ENCODE data around the gene DIPK1C.

DIPK1C gene

DNA sequence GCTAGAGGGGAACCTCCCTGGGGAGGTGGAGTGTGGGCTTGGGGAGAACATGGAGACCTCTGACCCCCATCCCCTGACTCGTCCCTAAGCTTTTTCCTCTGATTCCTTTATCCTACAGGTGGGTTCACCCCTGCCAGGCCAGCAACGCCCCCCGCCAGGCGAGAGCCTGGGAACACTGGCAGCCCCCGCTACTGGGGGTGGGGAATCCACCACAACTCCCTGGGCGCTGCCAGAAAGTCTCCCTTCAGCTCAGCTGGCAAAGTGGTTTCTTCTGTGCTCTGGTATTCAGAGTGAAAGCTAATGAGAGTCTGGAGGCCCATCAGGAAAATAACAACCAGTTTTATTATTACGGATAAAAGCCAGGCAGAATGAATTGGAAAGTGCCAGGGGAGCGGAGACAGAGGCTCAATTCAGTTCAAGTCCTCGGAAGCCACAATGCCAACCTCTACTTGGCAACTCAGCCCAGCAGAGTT is 2.8 kb downstream of the DIPK1C start:
- no peak for DNase-seq (ENCODE audit: low read depth, low spot score)
- H3K27ac ChIP-seq: no peak overlapping the region

DNA sequence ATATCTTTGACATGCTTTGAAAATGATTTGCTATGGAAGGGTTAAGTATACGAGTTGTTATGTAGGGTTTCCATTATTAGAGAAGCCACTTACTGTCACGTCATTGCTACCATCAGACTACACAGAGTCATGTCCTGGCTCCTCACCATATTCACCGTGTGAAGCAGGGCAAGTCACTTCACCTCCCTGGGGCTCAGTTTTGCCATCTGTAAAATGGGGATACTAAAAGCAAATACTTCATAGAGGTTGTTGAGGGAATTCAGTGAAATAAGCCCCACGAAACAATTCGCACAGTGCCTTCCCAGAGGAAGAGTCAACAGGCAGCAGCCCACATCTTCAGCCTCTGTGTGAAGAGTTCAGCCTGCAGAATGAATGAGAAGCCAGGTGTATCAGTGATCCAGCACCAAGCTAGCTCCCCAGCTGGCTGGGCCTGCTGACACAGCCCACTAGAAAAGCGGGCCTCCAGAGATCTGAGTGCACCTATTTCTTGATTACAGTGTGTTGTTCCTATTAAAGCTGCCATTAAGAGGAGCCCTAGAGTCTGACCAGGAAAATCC is 3.4 kb downstream of the DIPK1C start:
- no peak overlapping the region for H3K27ac ChIP-seq
- DNase-seq (ENCODE audit: low read depth, low spot score): no peak

DNA sequence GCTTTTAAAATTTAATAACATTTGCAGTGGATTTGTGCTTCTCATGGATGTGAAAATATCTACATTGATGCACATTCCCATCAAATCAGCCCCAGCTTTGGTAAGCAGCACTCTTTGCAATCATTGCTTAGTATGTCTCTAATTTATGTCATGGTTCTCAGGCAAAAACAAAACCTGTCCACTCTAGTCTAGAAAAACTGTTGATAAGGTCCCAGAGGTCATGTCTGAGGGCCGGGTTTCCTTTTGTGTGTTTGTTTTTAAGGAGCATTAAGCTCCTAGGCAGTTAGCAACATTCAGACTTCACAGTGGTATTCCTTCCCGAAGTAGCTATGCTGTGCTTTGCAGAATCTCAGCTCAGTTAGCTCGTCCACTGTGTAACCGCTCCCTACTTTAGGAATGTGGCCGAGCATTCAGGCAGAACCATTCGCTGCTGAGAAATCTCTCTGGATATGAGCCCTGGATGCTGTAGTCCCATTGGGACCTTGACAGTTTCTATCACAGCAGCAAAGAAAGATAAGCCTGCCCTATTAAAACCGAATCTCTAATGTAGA is 4.0 kb downstream of the DIPK1C start:
- no peak for DNase-seq (ENCODE audit: low read depth, low spot score)
- H3K27ac ChIP-seq: no peak overlapping the region

DNA sequence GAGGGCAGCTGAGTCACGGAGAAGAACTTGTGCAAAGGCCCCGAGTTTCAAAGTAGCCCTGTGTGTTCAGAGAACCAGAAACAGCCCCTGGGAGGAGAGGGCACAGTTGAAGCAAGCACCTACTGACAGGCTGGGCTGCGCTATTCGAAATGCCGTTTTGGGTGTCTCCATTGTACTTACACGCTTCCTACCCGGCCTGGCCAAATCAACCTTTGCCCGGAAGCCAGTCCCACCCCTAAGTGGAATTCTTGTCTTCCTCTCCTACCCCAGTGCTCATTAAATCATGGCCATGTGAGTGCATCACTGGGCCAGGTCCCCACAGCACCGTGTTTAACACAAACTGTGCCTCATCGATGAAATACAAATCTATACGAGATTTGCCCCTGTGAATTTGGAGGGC is 6.0 kb downstream of the DIPK1C start:
- no peak overlapping the region for H3K27ac ChIP-seq
- no peak for DNase-seq (ENCODE audit: low read depth, low spot score)

DNA sequence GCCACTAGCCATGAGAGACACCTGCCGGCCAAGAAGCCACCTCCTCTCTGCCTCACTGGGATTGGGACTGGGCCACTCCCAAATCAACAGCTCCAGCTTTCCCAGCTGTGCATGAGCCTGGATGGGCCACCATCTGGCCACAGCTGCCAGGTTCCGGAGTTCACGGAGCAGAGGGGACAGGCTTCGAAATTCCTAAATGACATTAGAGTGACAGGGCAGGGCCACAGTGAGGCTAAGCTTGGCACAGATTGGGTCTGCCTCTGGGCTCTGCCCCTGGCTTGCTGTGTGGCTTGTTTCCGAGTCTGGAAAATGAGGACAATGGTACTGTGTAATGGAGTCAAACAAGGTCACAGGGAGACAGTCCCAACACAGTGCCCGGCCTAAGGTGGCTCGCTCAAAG is 6.5 kb downstream of the DIPK1C start:
- DNase-seq (ENCODE audit: low read depth, low spot score): no peak
- H3K27ac ChIP-seq: no peak overlapping the region

DNA sequence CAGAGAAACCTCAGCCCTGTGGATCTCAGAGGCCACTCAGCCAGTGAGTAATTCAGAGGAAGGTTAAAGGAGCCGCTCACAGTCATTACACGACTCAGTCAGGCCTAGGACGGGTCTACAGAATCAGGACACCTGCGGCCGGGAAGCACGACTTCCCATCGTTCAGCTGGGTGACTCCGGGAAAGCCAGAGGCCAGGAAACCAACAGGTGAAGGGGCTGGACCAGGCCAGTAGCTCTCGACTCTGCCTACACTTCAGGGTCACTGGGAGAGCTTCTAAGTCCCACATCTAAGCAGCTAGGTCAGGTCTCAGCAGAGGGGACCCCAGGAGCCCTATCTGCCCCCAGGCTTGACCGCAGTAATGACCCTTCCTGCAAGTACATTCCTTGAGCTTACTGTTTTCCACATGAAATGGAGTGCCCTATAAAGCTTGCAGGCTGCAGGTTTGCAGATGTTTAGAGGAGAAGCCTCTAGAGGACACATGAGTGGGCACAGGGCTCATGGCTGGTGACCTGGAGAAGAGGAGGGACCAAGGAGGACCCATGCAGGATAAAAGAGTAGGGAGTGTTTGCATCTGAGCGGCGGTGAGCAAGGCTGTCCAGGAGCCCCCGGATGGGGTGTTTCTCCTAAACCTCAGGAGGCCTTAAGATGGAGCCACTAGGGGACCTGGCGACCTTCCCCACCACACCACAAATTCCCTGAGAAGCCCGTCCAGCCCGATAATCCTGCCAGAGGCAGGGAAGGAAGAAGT is 9.5 kb downstream of the DIPK1C start:
- DNase-seq (ENCODE audit: low read depth, low spot score): no peak
- H3K27ac ChIP-seq: no peak overlapping the region

DNA sequence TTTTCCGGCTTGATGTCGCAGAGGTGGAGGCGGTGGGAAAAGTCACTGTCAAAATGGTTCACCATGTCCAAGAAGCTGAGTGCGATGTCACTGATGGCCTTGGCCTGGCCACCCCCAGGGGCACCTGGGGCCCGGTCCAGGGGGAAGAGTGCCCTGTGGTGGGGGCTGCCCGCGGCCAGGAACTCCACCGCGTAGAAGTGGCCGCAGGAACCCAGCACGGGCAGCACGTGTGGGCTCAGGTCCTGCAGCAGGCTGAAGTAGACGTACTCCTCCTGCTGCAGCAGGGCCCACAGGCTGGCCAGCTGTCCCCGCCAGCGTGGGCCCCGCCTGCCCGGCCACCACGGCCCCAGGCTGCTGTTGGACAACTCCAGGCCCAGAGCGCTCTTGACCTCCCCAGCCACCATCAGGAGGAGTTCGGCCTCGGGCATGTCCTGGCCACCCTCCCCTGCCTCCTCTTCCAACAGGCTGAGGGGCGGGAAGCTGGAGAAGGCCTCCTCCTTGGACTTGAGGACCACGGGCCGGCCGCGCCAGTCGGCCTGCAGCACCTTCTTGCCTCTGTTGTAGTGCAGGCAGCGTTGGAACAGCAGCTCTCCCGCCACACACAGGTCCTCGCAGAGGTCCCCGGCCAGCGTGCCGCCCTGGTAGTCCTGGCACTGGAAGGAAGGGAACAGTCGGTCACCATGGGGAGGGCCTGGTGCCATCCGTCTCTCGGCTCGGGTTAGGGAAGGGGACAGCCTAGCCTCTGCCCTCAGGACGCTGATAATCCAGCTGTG is 10.3 kb downstream of the DIPK1C start:
- H3K27ac ChIP-seq: no peak overlapping the region
- no peak for DNase-seq (ENCODE audit: low read depth, low spot score)

DNA sequence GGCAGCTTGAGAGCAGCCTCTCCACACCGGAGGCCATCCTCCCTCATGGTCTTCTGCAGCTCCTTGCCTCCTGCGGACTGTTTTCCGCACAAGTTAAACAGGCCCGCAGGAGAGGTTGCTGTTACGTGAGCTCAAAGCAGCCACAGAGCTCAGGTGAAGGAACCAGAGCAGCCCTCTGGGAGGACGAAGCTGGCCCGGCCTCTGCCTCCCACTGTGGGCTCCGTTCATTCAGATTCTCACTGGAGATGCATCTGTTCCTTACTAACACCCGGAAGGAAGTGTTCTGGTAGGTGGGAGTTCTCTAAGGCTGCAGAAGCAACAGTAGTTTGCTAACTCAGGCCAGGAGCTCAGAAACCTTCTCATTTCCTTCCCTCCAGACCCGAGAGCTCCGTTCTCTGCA is 10.9 kb downstream of the DIPK1C start:
- DNase-seq (ENCODE audit: low read depth, low spot score): no peak

DNA sequence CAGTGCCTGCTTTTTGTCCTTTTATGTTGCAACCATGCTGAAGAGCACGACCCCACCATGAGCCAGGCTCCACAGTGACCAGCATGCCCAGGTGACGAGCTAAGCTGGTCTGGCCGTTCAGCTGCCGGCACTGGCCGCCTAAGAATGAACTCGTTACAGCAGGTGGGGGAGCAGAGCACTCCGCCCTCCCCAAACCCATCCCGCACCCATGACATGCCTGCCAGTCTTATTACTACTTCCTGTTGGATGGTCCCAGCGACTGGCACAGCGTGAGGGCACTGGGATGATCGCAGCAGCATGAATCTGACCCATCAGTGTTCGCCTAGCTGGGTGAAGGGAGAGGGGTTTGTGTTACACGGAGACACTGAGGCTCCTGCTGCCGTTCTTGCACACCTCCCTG is 11.5 kb downstream of the DIPK1C start:
- no peak for DNase-seq (ENCODE audit: low read depth, low spot score)
- no peak overlapping the region for H3K27ac ChIP-seq

More for the DNA sequence above, 10.9 kb downstream of the DIPK1C start:
- no peak overlapping the region for H3K27ac ChIP-seq

DNA sequence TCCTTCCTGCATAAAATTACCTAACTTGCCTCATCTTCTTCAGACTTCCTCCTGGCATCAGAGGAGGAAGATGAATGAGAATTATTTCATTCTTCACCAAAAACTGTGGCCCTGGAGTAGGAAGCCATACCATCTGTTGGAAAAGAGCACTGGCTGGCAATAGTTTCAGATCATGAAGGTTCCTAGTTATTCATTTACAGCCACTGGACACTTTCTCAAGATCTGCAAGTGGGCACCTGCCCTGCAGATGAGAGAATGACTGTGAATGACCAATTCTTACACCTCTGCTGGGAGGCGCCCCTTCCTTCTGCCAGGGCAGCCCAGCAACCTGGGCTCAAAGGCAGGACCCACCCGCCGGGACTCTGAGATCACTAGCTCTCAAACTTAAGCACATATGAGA is 13.0 kb downstream of the DIPK1C start:
- H3K27ac ChIP-seq: no peak overlapping the region
- no peak for DNase-seq (ENCODE audit: low read depth, low spot score)

DNA sequence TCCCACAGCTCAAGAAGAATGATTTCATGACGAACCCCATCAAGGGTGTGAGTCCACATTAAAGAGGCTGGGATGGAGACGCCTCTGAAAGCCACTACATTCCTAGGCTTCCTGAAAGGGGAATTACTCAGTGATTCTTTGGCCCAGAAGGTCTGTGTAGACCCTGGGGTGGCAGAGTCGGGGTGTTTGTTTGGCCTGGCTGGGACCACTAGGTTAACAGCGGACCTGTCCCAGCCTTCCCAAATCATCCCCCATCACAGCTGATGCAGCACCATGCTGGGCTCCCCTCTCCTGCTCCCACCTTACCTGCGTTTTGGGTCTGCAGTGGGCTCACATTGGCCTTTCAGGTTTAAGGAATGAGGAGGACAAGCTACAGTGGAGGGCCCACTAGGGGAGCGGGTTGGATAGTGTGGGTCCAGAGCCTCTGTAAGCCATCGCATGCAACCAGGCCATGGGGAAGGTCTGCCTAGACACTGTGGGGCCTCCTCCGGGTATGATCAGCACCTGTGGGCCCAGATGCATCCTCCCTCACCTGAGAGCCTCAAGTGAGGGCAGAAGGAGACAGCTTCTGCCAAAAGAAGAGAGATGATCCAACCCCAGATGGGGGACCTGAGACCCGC is 16.2 kb downstream of the DIPK1C start:
- DNase-seq (ENCODE audit: low read depth, low spot score): no peak
- no peak overlapping the region for H3K27ac ChIP-seq

DNA sequence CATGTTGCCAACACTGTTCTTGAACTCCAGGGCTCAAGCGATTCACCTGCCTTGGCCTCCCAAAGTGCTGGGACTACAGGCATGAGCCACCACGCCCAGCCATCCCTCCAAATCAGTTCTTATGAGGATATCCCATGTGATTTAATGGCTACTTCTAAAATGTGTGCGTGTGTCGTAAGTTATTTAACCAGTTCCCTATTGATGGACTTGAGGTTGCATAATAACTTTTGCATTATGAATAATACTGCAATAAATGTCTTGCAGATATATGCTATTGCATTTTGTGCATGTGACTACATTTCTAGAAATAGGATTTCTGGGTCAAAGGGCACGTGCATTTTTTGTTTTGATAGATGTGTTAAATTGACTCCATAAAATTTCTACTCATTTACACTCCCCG is 19.0 kb downstream of the DIPK1C start:
- DNase-seq (ENCODE audit: low read depth, low spot score): no peak
- no peak overlapping the region for H3K27ac ChIP-seq

DNA sequence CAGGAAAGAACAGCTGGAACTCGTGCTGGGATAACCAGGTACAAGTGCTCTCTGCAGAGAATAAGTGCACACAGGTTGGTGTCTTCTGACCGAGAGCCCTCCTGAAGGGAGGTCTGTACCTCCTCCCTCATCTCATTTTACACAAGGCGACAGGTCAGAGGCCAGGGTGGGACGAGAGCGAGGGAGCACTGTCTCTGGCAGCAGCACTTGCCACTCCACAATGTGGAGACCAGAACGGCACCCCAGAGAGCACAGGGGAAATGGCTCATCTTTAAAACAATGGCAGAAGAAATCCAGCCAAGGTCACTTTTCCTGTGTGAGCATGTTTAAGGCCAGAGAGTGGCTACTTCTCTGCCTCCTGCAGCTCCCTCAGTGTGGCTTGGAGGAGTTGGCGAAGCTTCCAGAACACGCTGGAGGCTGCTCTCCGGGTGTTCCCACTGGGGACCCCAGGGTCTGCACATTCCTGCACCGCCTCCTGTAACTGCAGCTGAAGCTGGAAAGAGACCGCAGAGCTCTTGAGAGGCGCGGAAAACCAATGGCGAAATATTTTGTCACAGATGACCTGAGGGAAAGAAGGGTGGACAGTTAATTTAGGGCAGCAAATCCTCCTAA is 20.8 kb downstream of the DIPK1C start:
- no peak overlapping the region for H3K27ac ChIP-seq
- no peak for DNase-seq (ENCODE audit: low read depth, low spot score)

DNA sequence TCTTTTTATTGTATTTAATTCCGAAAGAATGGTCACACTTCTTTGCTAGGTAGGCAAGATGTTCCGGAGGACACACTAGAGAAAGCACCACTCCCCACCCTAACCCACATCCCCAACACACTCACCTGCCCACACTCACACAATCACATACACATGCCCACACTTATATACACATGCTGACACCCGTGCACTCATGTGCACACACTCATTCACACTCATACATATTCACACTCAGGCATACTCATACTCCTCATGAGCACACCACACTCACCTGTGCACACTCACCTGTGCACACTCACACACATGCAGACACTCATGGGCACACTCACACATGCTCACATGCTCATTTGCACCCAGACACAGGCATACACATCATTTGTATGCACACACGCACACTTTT is 21.4 kb downstream of the DIPK1C start:
- DNase-seq (ENCODE audit: low read depth, low spot score): no peak
- no peak overlapping the region for H3K27ac ChIP-seq

DNA sequence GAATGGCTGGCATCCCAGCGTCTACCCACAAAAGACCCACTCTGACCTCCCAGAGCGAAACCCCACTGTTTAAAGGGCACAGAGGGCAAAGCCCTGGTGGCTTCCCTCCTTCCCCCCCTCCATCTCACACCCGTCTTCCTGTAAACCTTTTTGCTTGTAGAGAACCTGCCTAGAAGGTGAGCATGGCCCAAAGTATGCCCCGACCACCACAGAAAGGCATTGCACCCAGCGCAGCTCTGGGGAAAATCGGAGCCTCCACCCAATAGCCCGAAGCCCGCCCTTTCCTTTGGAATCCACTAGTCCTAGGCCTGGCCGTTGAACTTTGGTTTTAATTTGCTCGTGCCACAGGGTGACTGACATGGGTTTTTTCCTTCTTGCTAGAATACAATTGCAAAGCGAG is 22.6 kb downstream of the DIPK1C start:
- DNase-seq (ENCODE audit: low read depth, low spot score): no peak
- H3K27ac ChIP-seq: no peak overlapping the region

DNA sequence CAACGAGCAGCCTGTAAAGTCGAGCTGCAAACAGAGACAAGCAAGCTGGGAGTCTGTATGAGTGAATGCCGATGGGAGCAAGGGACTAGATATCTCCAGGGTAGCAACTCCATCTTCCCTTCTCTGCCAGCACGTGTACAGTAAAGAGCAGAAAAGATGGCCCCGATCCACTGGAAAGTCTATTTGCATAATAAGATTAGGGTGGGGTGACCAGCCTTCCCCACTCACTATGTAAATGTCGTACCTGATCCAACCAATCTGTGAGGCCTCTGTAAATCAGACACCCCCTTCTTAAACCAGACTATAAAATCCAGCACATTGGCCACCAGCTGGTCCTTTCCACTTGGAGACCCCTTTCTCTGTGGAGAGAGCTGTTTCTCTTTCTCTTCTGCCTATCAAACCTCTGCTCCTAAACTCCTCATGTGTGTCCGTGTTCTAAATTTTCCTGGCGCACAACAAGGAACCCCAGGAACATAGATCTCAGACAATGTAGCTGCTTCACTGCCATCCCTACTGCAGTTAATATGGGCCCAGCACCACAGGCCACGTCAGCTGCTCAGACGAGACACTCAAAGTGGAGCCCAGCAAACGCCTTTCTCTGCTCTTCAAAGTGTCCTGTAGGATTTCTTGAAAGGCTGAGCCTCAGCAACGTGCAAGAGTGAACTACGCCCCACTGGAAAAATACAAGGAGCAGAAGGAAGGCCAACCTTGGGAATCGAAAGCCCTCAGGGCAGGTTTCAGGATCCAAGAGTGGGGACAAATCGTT is 26.1 kb downstream of the DIPK1C start:
- DNase-seq (ENCODE audit: low read depth, low spot score): no peak
- no peak overlapping the region for H3K27ac ChIP-seq

DNA sequence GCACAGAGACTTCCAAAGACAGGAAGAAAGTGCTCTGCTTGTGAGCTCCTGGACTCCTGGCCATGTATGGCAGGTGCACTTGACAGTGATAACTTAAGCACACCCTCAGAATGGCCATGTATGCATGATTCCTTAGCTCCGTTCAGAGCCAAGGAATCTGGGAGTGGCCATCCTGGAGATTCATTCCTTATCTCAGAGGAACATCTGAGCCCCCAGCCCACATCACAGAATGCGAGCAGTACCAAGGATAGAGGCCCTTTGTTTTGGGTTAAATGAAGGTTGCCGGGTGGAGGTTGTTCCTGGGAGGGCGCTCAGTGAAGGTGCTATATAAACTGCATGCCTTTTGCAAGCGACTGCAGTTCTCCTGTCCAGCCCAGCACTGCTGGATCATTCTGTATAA is 26.9 kb downstream of the DIPK1C start:
- no peak for DNase-seq (ENCODE audit: low read depth, low spot score)
- H3K27ac ChIP-seq: no peak overlapping the region

DNA sequence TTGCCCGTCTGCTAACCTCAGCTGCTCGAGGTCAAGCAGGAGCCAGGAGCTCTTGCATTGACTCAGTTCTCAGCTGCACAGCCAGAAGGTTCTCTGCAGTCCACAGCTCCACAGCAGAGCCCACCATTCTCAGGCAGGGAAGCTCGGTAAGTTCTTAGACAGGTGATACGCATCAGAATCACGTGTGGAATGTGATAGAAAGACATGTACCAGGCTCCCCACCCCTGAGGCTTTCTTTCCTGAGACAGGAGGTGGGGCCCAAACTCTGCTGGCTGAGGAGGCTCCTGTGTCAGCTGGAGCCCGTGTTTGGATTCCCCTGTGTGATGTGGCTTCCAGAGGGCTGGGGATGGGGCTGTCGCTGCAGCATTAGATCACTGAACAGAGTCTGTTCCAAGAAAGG is 28.0 kb downstream of the DIPK1C start:
- H3K27ac ChIP-seq: no peak overlapping the region
- no peak for DNase-seq (ENCODE audit: low read depth, low spot score)

DNA sequence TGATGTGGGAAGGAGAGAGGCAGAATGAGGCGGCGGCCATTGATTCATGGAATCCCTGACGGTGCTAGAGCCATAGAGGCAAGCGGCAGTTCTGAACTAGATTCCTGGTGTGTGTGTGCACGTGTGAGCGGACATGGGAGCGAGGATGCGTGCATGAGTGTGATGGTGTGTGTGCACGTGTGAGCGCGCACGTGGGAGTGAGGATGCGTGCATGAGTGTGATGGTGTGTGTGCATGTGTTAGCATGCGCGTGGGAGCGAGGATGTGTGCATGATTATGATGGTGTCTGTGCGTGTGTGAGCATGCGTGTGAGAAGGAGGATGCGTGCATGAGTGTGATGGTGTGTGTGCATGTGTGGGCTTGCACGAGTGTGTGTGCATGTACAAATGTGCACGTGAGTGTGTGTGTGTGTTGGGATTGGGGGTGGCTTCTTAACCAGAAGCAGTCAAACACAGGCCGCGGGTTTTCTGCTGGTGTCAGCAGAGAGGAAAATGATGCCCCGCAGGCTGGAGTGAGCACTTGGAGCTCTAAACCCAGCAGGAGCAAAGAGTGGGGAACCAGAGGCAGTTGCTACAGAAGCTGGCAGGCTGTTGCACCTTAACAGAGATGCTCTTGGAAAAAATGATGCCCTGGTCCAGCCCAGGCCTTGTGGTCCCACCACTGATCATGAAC is 29.5 kb downstream of the DIPK1C start:
- H3K27ac ChIP-seq: no peak overlapping the region
- no peak for DNase-seq (ENCODE audit: low read depth, low spot score)

Measured in epithelial cell of prostate (primary cell).